ENCODE results near the gene GJA1. TPM values are rescaled to one million over a fixed set of nuclear protein-coding genes. Genes with fewer than 3 reads are reported as not detected.
"Not testable (repeated sequence)": the region's sequence is repeated elsewhere in the genome, so short reads cannot be mapped to it uniquely, and the experiment has no call there.

Gene GJA1
- total RNA-seq (154 and 209 TPM in 2 replicates), polyA plus RNA-seq (77.8 and 274 TPM in 2 replicates), polyA minus RNA-seq (ENCODE audit: low replicate concordance) (29.0 and 126 TPM in 2 replicates)
- polyA plus RNA-seq (2012) = 46.6 and 170 TPM in 2 replicates

GRCh38 chr6:121435444-121436069, at the start of gene GJA1:
Gene GJA1 (plus strand): TSS chr6:121435646. CDS start chr6:121446848, 11,202 bp downstream.
- Histone ChIP-seq H3K4me3 (replicated peaks in 1 of 4; ENCODE audit: control extremely low read depth in 1 of 4, insufficient read depth in 1 of 4, low read depth in 3 of 4, low read length in 4 of 4) (peak within 1 kb of the TSS; percentile 69 to 94 (median 86)), H3K4me2 (ENCODE audit: extremely low read depth, insufficient read depth, low read length) (peak within 1 kb of the TSS; percentile 36), H3K36me3 (ENCODE audit: control insufficient read depth, insufficient read depth, low read length) (no peaks in the 10 kb centered on the region), H3K4me1 (ENCODE audit: control insufficient read depth, extremely low read depth, insufficient read depth, low read length) (no peaks in the 10 kb centered on the region), H2AFZ (ENCODE audit: low read length) (peak within 1 kb of the TSS; percentile 21), H3K79me2 (ENCODE audit: control insufficient read depth, insufficient read depth, low read length) (peaks cover 42% of the 10 kb centered on the region), H3K9me3 (ENCODE audit: control insufficient read depth, insufficient read depth, low read depth, low read length) (no peaks in the 10 kb centered on the region), H4K20me1 (ENCODE audit: control insufficient read depth, extremely low read depth, insufficient read depth, low read length) (no peaks in the 10 kb centered on the region), H3K27ac (ENCODE audit: insufficient read depth, low read length) (peak within 1 kb of the TSS; percentile 87), H3K27me3 (ENCODE audit: control insufficient read depth, insufficient read depth, low read length) (no peaks in the 10 kb centered on the region), H3K9ac (ENCODE audit: insufficient read depth, low read length) (peak within 1 kb of the TSS; percentile 55)
- TF ChIP-seq CTCF (conservative IDR thresholded peaks at IDR 0.05 in 1 of 2, IDR thresholded peaks at IDR 0.05 in 1 of 2; ENCODE audit: low read depth in 1 of 2, low read length in 2 of 2) = no peak
- TF ChIP-seq EZH2 (IDR thresholded peaks at IDR 0.05; ENCODE audit: low read length, missing control alignments) = no peak
- peak; percentile 86 to 88 for DNase-seq (ENCODE audit: low read depth in 2 of 2)

- H3K4me1 ChIP-seq (ENCODE audit: control insufficient read depth, extremely low read depth, insufficient read depth, low read length); H3K9ac ChIP-seq (ENCODE audit: insufficient read depth, low read length); H3K27ac ChIP-seq (ENCODE audit: insufficient read depth, low read length); H2AFZ ChIP-seq (ENCODE audit: low read length); H3K4me3 ChIP-seq (replicated peaks in 1 of 4; ENCODE audit: control extremely low read depth in 1 of 4, insufficient read depth in 1 of 4, low read depth in 3 of 4, low read length in 4 of 4); H3K36me3 ChIP-seq (ENCODE audit: control insufficient read depth, insufficient read depth, low read length); H4K20me1 ChIP-seq (ENCODE audit: control insufficient read depth, extremely low read depth, insufficient read depth, low read length); H3K4me2 ChIP-seq (ENCODE audit: extremely low read depth, insufficient read depth, low read length); H3K9me3 ChIP-seq (ENCODE audit: control insufficient read depth, insufficient read depth, low read depth, low read length); DNase-seq (ENCODE audit: low read depth in 2 of 2); H3K27me3 ChIP-seq (ENCODE audit: control insufficient read depth, insufficient read depth, low read length); H3K79me2 ChIP-seq (ENCODE audit: control insufficient read depth, insufficient read depth, low read length): not testable (repeated sequence)
Observed at GRCh38 chr6:121386551-121386950, 48.9 kb upstream of the GJA1 start.

- Histone ChIP-seq H3K9me3 (ENCODE audit: control insufficient read depth, insufficient read depth, low read depth, low read length) (no peaks in the 10 kb centered on the region), H3K4me2 (ENCODE audit: extremely low read depth, insufficient read depth, low read length) (no peak overlapping the region), H3K9ac (ENCODE audit: insufficient read depth, low read length) (no peak overlapping the region), H2AFZ (ENCODE audit: low read length) (no peak overlapping the region), H3K4me3 (replicated peaks in 1 of 4; ENCODE audit: control extremely low read depth in 1 of 4, insufficient read depth in 1 of 4, low read depth in 3 of 4, low read length in 4 of 4) (no peak overlapping the region), H3K27ac (ENCODE audit: insufficient read depth, low read length) (no peak overlapping the region), H4K20me1 (ENCODE audit: control insufficient read depth, extremely low read depth, insufficient read depth, low read length) (no peaks in the 10 kb centered on the region), H3K27me3 (ENCODE audit: control insufficient read depth, insufficient read depth, low read length) (no peaks in the 10 kb centered on the region), H3K4me1 (ENCODE audit: control insufficient read depth, extremely low read depth, insufficient read depth, low read length) (no peaks in the 10 kb centered on the region), H3K36me3 (ENCODE audit: control insufficient read depth, insufficient read depth, low read length) (no peaks in the 10 kb centered on the region), H3K79me2 (ENCODE audit: control insufficient read depth, insufficient read depth, low read length) (no peaks in the 10 kb centered on the region)
- TF ChIP-seq EZH2 (IDR thresholded peaks at IDR 0.05; ENCODE audit: low read length, missing control alignments) (no peak), CTCF (conservative IDR thresholded peaks at IDR 0.05 in 1 of 2, IDR thresholded peaks at IDR 0.05 in 1 of 2; ENCODE audit: low read depth in 1 of 2, low read length in 2 of 2) (no peak)
- DNase-seq (ENCODE audit: low read depth in 2 of 2) = no peak
Observed at GRCh38 chr6:121389419-121389818, 46.0 kb upstream of the GJA1 start.
